Fibroblast of mammary gland (primary cell): ENCODE data around the gene ADAD2.

Experiments
- DNase-seq: peaks from one replicate; pipeline ENCODE4 v3.0.0-alpha.2; 2010; ENCODE audit warnings: low read depth
- H3K4me3 ChIP-seq: 2 replicates; pipeline ENCODE4 v1.5.1; 2011; ENCODE audit warnings: low read depth, mild to moderate bottlenecking, low read length, moderate library complexity; ENCODE audit not compliant: control insufficient read depth
- TF ChIP-seq, protein P1 (sequence below): conservative IDR thresholded peaks from 2 replicates; pipeline ENCODE4 v1.5.1; 2011; ENCODE audit warnings: low read depth, low read length, inconsistent platforms; ENCODE audit not compliant: control insufficient read depth, insufficient read depth

ADAD2 gene

DNA sequence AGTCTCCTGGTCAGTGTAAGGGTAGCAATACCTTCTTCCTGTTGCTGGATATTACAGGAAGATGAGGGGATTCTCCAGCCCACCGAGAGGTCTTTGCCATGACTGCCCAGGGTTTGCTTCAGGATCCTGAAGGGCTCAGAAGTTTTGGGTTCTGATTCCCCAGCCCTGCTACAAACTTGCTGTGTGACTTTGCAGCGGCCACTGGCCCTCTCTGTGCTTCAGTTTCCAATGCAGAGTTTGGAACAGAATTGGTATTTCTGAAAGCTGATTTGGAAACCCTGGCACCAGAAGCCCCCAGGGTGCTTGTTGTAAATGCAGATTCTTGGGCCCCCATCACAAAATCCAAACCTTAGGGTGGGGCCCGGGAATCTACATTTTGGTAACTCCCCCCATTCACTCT lies 34.2 kb downstream of the ADAD2 start:
- DNase-seq = no peak
- TF ChIP-seq, protein P1, sequence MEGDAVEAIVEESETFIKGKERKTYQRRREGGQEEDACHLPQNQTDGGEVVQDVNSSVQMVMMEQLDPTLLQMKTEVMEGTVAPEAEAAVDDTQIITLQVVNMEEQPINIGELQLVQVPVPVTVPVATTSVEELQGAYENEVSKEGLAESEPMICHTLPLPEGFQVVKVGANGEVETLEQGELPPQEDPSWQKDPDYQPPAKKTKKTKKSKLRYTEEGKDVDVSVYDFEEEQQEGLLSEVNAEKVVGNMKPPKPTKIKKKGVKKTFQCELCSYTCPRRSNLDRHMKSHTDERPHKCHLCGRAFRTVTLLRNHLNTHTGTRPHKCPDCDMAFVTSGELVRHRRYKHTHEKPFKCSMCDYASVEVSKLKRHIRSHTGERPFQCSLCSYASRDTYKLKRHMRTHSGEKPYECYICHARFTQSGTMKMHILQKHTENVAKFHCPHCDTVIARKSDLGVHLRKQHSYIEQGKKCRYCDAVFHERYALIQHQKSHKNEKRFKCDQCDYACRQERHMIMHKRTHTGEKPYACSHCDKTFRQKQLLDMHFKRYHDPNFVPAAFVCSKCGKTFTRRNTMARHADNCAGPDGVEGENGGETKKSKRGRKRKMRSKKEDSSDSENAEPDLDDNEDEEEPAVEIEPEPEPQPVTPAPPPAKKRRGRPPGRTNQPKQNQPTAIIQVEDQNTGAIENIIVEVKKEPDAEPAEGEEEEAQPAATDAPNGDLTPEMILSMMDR = no peak
- H3K4me3 ChIP-seq = no peak overlapping the region

DNA sequence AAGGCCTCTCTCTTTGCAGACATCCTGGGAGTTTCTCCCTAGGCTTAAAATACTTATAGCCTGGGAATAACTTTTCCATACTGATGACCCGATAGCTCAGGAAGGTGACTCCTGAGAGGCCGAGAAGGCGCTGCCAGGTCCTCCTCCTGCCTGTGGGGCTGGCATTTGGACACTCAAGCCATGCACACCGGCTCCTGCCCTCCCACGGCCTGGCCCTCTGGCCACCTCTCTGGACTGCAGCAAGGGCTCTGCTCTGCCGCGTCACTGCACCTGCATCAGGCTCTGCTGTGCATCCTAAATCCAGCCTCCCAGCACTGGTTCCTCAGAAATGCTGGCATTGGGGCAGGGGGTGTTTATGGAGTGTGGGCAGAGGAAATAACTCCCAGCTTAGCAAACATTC lies 34.6 kb downstream of the ADAD2 start:
- TF ChIP-seq, protein P1 = no peak
- H3K4me3 ChIP-seq = no peak overlapping the region
- no peak for DNase-seq

DNA sequence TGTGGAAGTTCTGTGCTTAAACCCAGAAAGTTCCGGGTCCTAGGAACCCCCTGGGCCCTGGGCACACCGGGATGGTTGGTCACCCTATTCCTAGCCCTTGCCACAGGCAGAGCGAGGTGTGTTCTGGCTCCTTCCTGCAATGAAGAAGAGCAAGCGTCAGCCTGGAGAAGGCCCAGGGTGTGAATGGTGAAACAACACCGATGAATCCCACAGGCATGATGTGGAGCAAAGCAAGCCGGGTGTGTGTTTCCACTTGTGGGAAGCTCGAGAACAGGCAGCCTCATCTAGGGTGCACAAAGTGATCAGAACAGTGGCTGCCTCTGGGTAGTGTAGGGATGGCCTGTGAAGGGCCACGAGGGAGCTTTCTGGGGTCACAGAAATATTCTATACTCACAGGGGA lies 35.1 kb downstream of the ADAD2 start:
- DNase-seq = no peak
- H3K4me3 ChIP-seq = no peak overlapping the region
- TF ChIP-seq, protein P1 = no peak

DNA sequence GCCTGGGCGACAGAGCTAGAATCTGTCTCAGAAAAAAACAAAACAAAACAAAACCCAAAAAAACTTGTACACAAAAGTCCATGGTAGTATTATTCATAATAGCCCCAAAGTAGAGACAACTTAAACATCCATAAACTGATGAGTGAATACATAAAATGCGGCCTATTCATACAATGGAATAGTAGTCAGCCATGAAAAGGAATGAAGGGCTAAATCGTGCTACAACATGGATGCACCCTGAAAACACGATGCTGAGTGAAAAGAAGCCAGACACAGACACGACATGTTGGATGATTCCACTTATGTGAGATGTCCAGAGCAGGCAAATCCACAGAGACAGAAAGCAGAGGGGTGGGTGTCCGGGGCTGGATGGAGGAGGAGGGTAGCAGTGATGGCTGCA lies 36.6 kb downstream of the ADAD2 start:
- TF ChIP-seq, protein P1 = no peak
- no peak overlapping the region for H3K4me3 ChIP-seq
- DNase-seq = no peak

DNA sequence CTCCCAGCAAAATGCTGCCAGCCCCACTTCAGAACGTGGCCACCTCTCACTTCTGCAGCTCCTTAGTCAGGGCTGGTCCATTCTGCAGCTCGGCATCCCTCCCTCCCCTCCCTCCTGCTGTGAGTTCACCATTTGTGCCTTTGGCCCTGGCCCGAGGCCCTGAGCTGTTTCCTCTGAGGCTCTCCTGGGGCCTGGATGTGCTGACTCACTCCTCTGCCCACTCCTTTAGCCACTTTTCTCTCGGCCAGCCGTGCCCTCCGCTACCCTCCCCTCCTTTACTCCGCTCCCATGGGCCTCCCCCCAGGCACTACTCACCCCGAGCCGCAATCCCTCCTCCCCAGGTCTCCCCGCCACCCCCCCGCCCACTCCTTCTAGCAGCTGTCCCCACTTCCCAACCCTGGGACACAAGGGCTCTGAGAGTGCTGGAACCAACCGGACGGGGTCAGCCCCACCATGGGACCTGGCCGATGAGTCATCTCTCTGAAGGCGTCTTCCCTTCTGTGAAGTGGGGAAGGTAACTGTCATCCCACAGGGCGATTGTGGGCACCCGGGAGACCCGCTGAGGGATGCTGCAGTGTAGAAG lies 37.4 kb downstream of the ADAD2 start:
- TF ChIP-seq, protein P1 = no peak
- peak overlapping the region; percentile 15 for H3K4me3 ChIP-seq
- peak; percentile 93 for DNase-seq

DNA sequence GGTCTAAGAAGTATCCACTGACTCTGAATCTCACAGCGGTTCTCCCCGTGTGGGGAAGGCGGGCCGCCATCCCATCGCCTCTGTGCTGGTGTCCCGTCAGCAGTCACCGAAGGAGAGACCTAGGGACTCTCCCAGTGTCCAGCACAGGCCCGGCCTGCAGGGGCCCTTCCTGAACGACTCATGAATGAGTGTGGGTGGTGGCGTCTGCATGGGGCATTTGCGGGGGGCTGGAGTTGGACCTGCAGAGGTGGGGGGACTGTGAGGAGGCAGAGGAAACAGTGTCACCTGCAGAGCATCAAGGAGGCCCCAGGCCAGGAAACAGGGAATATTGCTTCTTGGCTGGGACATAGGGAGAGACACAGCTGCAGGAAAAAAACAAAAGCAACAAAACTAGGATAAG lies 38.5 kb downstream of the ADAD2 start:
- TF ChIP-seq, protein P1 = no peak
- DNase-seq = no peak
- H3K4me3 ChIP-seq = no peak overlapping the region

DNA sequence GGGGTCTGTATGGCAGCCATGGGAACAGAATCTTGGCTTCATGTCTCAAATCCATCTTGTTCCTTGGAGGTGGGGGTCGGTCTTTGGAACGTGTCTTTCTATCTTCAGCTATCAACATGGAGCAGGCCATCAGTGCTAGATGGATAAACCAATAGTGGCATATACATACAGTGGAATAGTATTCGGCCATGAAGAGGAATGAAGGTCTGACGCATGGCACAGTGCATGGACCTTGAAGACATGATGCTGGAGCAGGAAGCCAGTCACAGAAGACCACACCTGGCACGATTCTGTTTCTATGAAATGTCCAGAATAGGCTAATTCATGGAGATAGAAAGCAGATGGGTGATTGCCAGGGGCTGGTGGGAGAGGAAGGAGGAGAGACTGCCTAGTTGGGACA lies 41.1 kb downstream of the ADAD2 start:
- DNase-seq = no peak
- no peak overlapping the region for H3K4me3 ChIP-seq
- TF ChIP-seq, protein P1 = no peak
